HL-60 (cell line): ENCODE measurements around the gene SLC10A7.

ENCODE experiments used
- DNase-seq, 2 experiments: peaks; one replicate each; pipeline ENCODE4 v3.0.0-alpha.2; 2010 to 2020; ENCODE audit warnings: low read depth in 1 of 2, low spot score in 1 of 2
- H3K27ac ChIP-seq: fragments of 250-450 bp; sonication (Bioruptor Pico); replicated peaks from 2 replicates; pipeline ENCODE4 v1.5.1; 2020; ENCODE audit warnings: mild to moderate bottlenecking, moderate library complexity
- H3K27me3 ChIP-seq: fragments of 250-450 bp; sonication (Bioruptor Pico); 2 replicates; pipeline ENCODE4 v1.5.1; 2021; ENCODE audit warnings: mild to moderate bottlenecking, moderate library complexity; ENCODE audit not compliant: insufficient read depth, poor library complexity, severe bottlenecking
- H3K4me3 ChIP-seq: replicated peaks from 2 replicates; pipeline ENCODE4 v1.5.1; 2011; ENCODE audit warnings: mild to moderate bottlenecking, control low read depth, low read length; ENCODE audit not compliant: insufficient read depth
- GABPA ChIP-seq: IDR thresholded peaks from 2 replicates; pipeline ENCODE4 v1.6.1; 2012; ENCODE audit warnings: low read depth
- POLR2AphosphoS5 ChIP-seq: IDR thresholded peaks from 2 replicates; pipeline ENCODE4 v1.6.1; 2012; ENCODE audit warnings: low read depth
- SPI1 ChIP-seq: IDR thresholded peaks from 2 replicates; pipeline ENCODE4 v1.6.1; 2012; ENCODE audit warnings: low read depth, mild to moderate bottlenecking, borderline replicate concordance
- TF ChIP-seq, protein P1 (sequence below): IDR thresholded peaks from one replicate; pipeline ENCODE4 v1.5.1; 2011; ENCODE audit warnings: low read length, control low read depth, inconsistent platforms; ENCODE audit not compliant: insufficient read depth
- TF ChIP-seq, protein P2 (sequence below): IDR thresholded peaks from 2 replicates; pipeline ENCODE4 v1.6.1; 2012; ENCODE audit warnings: low read depth; ENCODE audit not compliant: insufficient replicate concordance

SLC10A7 gene

DNA sequence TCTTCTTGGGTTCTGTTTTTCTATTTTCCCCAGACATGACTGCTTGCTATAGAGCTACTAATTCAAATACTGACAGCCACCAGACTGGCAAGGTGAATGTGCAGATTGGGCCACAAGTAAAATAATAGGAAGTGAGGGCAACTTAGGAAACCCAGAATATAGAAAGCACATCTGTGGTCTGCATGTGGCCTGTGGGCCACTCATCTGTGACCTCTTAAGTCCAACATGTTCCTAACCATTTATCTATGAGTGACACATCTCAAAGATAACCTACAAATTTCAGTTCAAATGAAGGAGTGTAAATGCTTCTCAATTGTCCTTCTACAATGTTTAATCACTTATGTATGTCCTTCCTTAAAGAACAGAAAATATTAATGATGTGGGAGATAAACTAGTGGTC is 178.5 kb downstream of the SLC10A7 start:
- no peak overlapping the region for H3K4me3 ChIP-seq
- H3K27me3 ChIP-seq = no peaks in the 10 kb centered on the region
- DNase-seq = no peak
- no peak for TF ChIP-seq GABPA
- H3K27ac ChIP-seq = no peak overlapping the region

DNA sequence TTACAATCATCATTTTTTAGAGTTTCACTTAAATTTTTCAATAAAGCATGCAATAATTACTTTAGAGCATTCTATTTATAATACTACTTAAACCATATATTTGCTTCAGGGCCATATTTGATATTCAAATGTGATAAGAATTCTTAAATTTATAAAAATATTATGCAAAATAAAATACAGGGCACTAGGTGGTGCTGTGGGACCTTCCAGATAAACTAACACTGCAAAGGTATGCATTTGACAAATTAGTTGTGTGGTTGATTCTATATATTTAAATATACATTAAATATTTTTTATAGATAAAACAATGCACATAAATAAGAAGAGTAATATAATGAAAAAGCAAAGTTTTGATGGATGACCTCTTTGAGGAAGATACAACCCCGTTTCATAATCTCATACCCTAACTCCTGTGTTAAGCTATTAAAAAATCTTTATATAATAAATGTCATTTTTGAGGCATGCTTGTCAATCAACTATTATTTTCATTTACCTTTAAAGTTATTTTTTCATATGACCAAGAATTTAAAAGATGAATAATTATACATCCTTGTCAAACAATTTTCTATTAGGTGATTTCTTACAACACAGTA is 179.0 kb downstream of the SLC10A7 start:
- TF ChIP-seq POLR2AphosphoS5 (no peak), GABPA (no peak), SPI1 (no peak)
- TF ChIP-seq, protein P1, sequence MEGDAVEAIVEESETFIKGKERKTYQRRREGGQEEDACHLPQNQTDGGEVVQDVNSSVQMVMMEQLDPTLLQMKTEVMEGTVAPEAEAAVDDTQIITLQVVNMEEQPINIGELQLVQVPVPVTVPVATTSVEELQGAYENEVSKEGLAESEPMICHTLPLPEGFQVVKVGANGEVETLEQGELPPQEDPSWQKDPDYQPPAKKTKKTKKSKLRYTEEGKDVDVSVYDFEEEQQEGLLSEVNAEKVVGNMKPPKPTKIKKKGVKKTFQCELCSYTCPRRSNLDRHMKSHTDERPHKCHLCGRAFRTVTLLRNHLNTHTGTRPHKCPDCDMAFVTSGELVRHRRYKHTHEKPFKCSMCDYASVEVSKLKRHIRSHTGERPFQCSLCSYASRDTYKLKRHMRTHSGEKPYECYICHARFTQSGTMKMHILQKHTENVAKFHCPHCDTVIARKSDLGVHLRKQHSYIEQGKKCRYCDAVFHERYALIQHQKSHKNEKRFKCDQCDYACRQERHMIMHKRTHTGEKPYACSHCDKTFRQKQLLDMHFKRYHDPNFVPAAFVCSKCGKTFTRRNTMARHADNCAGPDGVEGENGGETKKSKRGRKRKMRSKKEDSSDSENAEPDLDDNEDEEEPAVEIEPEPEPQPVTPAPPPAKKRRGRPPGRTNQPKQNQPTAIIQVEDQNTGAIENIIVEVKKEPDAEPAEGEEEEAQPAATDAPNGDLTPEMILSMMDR = no peak
- TF ChIP-seq, protein P2, sequence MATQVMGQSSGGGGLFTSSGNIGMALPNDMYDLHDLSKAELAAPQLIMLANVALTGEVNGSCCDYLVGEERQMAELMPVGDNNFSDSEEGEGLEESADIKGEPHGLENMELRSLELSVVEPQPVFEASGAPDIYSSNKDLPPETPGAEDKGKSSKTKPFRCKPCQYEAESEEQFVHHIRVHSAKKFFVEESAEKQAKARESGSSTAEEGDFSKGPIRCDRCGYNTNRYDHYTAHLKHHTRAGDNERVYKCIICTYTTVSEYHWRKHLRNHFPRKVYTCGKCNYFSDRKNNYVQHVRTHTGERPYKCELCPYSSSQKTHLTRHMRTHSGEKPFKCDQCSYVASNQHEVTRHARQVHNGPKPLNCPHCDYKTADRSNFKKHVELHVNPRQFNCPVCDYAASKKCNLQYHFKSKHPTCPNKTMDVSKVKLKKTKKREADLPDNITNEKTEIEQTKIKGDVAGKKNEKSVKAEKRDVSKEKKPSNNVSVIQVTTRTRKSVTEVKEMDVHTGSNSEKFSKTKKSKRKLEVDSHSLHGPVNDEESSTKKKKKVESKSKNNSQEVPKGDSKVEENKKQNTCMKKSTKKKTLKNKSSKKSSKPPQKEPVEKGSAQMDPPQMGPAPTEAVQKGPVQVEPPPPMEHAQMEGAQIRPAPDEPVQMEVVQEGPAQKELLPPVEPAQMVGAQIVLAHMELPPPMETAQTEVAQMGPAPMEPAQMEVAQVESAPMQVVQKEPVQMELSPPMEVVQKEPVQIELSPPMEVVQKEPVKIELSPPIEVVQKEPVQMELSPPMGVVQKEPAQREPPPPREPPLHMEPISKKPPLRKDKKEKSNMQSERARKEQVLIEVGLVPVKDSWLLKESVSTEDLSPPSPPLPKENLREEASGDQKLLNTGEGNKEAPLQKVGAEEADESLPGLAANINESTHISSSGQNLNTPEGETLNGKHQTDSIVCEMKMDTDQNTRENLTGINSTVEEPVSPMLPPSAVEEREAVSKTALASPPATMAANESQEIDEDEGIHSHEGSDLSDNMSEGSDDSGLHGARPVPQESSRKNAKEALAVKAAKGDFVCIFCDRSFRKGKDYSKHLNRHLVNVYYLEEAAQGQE = no peak
- Histone ChIP-seq H3K4me3 (no peak overlapping the region), H3K27ac (no peak overlapping the region), H3K27me3 (no peaks in the 10 kb centered on the region)
- no peak for DNase-seq

DNA sequence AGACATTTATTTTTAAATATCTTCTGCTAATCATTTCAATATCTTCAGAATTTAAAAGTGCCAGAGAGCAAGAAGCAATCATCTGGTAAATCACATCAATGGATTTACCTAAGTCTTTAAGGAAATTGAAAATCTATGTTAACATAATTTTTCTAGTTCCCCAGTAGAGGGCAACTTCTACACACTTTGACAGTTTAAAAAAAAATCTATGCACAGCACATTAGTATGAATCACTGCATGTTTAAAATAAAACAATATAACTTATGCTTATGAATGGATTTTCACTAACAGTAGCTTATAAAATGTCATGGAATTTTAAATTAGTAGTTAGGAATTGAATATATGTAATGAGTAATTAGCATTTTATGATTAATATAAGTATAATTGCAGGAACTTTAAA is 180.9 kb downstream of the SLC10A7 start:
- no peaks in the 10 kb centered on the region for H3K27me3 ChIP-seq
- TF ChIP-seq SPI1 = no peak
- TF ChIP-seq, protein P1 = peak; percentile 9
- no peak overlapping the region for H3K27ac ChIP-seq
- H3K4me3 ChIP-seq = no peak overlapping the region
- no peak for DNase-seq

DNA sequence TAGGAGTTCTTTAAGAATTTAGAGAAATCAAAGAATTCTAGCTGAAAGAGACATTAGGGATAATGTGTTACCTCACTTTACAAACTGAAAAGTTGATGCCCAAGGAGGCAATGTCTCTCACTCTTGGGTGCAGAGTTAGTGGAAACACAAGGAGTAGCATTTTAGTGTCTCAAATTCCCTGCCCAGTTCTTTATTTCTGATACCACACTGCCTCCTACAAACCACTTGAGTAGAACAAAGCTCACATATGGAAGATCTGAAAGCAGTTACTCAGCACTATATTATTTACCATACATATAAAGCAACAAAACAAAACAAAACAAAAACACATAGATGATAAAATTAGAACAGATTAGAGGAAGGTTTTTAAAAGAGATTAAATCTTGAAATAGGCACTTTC is 183.2 kb downstream of the SLC10A7 start:
- no peak for DNase-seq
- TF ChIP-seq, protein P1 = no peak
- no peak for TF ChIP-seq GABPA
- no peak for TF ChIP-seq SPI1
- no peak for TF ChIP-seq POLR2AphosphoS5
- Histone ChIP-seq H3K27ac (no peak overlapping the region), H3K27me3 (no peaks in the 10 kb centered on the region), H3K4me3 (no peak overlapping the region)

DNA sequence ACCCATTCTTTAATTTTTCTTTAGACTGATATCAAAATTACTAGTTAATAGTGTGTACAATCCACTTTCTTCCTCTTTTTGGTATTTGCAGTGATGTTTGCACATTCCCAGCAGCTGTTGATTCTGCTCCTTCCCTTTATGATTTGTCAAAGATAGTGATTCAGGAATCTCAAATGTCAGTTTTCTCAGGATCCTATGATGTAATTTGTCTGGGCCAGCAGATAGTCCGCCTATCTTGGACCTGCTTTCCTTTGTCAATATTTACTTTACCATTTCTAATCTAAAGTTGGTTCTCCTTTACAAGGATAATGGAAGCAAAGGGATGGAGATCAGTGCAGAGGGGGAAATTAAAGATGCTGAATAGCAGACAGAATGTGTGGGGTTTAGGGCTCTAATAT is 185.3 kb downstream of the SLC10A7 start:
- no peak overlapping the region for H3K4me3 ChIP-seq
- H3K27ac ChIP-seq = no peak overlapping the region
- no peak for TF ChIP-seq SPI1
- TF ChIP-seq, protein P2 = no peak
- no peak for TF ChIP-seq POLR2AphosphoS5
- no peak for TF ChIP-seq GABPA
- TF ChIP-seq, protein P1 = no peak
- DNase-seq = no peak
- no peaks in the 10 kb centered on the region for H3K27me3 ChIP-seq
